ENCODE data around the gene TNFAIP1. TPM values are rescaled to one million over a fixed set of nuclear protein-coding genes. Genes with fewer than 3 reads are reported as not detected.
A peak's percentile ranks its signal among the peaks of the same experiment; 100 is the strongest.

TNFAIP1 gene
- total RNA-seq, 4 donors from 2014 or later: 24.6 to 38.5 (median 30.4) TPM

GRCh38 chr17:28350271-28350670 lies 14.7 kb downstream of the TNFAIP1 start:
- Histone ChIP-seq H3K4me1 (peaks cover 5 to 23% (median 13%) of the 10 kb centered on the region in 3 donors), H3K27ac (no peak overlapping the region), H3K27me3 (no peaks in the 10 kb centered on the region), H3K36me3 (peaks cover 37 to 100% (median 69%) of the 10 kb centered on the region in 3 donors), H3K9me3 (no peaks in the 10 kb centered on the region), H3K4me3 (no peak overlapping the region)
- no peak for DNase-seq
- intact Hi-C loops (cut with DNase I): no loop called here
- WGBS, 2 donors: 83 to 87% methylated on average over 6 of the region's 7 CpGs
- TF ChIP-seq CTCF (IDR thresholded peaks at IDR 0.05): no peak
- no peak for TF ChIP-seq POLR2A (IDR thresholded peaks at IDR 0.05)

- intact Hi-C loops (cut with DNase I): no loop called here
- peaks cover 10 to 34% (median 20%) of the 10 kb centered on the region in 3 donors for H3K4me1 ChIP-seq
- H3K27me3 ChIP-seq: no peaks in the 10 kb centered on the region
- no peaks in the 10 kb centered on the region for H3K9me3 ChIP-seq
- H3K4me3 ChIP-seq: peak within 1 kb of the TSS; percentile 80 to 100 (median 90)
- peaks cover 29 to 70% (median 36%) of the 10 kb centered on the region in 3 donors for H3K36me3 ChIP-seq
- peak within 1 kb of the TSS; percentile 94 to 97 (median 96) for H3K27ac ChIP-seq
- peak; percentile 75 for DNase-seq
- TF ChIP-seq CTCF (IDR thresholded peaks at IDR 0.05): peak in 3 of 6 experiments; percentile 23 to 46 (median 25)
- TF ChIP-seq POLR2A (IDR thresholded peaks at IDR 0.05): peak in 3 of 4 donors; percentile 95 to 96 (median 96)
- 0% methylated on average over 3 of the region's 80 CpGs; no CpG with 5 or more reads in 1 of the 2 donors for WGBS, 2 donors
Measured at GRCh38 chr17:28357061-28357900, 21.7 kb downstream of the TNFAIP1 start, which contains the start of gene POLDIP2. Gene POLDIP2 (minus strand): TSS chr17:28357527. CDS start chr17:28357448, 79 bp downstream.

GRCh38 chr17:28357901-28358197 lies 22.3 kb downstream of the TNFAIP1 start:
- Histone ChIP-seq H3K27me3 (no peaks in the 10 kb centered on the region), H3K36me3 (peaks cover 23 to 70% (median 41%) of the 10 kb centered on the region in 3 donors), H3K27ac (peak overlapping the region; percentile 94 to 97 (median 96)), H3K4me3 (peak overlapping the region; percentile 80 to 100 (median 90)), H3K4me1 (peaks cover 10 to 34% (median 20%) of the 10 kb centered on the region in 3 donors), H3K9me3 (no peaks in the 10 kb centered on the region)
- WGBS, 2 donors: 2 to 5% methylated on average over 4 of the region's 4 CpGs
- no peak for TF ChIP-seq POLR2A (IDR thresholded peaks at IDR 0.05)
- no peak for TF ChIP-seq CTCF (IDR thresholded peaks at IDR 0.05)
- intact Hi-C loops (cut with DNase I): no loop called here
- no peak for DNase-seq

GRCh38 chr17:28363186-28363585 lies 27.6 kb downstream of the TNFAIP1 start:
- peaks cover 20 to 68% (median 28%) of the 10 kb centered on the region in 3 donors for H3K36me3 ChIP-seq
- no peak overlapping the region for H3K4me3 ChIP-seq
- intact Hi-C loops (cut with DNase I): no loop called here
- H3K27me3 ChIP-seq: no peaks in the 10 kb centered on the region
- no peak for DNase-seq
- H3K27ac ChIP-seq: no peak overlapping the region
- WGBS, 2 donors: 87 to 90% methylated on average over 5 of the region's 5 CpGs
- H3K9me3 ChIP-seq: no peaks in the 10 kb centered on the region
- TF ChIP-seq CTCF (IDR thresholded peaks at IDR 0.05) (no peak), POLR2A (IDR thresholded peaks at IDR 0.05) (no peak)
- H3K4me1 ChIP-seq: peaks cover 4 to 8% (median 6%) of the 10 kb centered on the region in 3 donors
